Measurements from ENCODE around the gene TRAPPC13. TPM values are rescaled to one million over a fixed set of nuclear protein-coding genes. Genes with fewer than 3 reads are reported as not detected.

The TRAPPC13 gene
- total and polyA plus RNA-seq, 2 of the 4 experiments (the other 2 are of a cell fraction): 10.1 to 17.2 TPM

- TF ChIP-seq CTCF (conservative IDR thresholded peaks at IDR 0.05; ENCODE audit: low read depth, low read length) (peak; percentile 39), RFX5 (IDR thresholded peaks at IDR 0.05; ENCODE audit: low read depth, low read length) (no peak), MAFK (IDR thresholded peaks at IDR 0.05; ENCODE audit: low read depth, low read length) (no peak), MAZ (IDR thresholded peaks at IDR 0.05; ENCODE audit: borderline replicate concordance, low read depth, low read length) (no peak), RAD21 (IDR thresholded peaks at IDR 0.05; ENCODE audit: low read length) (0 out of 2 replicates have a peak, but pooled peaks have one; percentile 5)
- H4K20me1 ChIP-seq (ENCODE audit: insufficient read depth, low read length): no peaks in the 10 kb centered on the region
- CTCF ChIA-PET: interaction anchor here (0.7 to 2.1 kb wide), 3 partner anchors 9 to 292 kb away, joined by 3 to 8 read pairs (median 3); no protein-coding TSS in a partner anchor
- no peaks in the 10 kb centered on the region for H3K79me1 ChIP-seq (ENCODE audit: low read depth in 1 of 2, low read length in 2 of 2)
- no peak overlapping the region for H3K23ac ChIP-seq (ENCODE audit: low read depth, low read length)
- H3K4ac ChIP-seq (ENCODE audit: low read depth, low read length): no peak overlapping the region
- no peak overlapping the region for H4K8ac ChIP-seq (ENCODE audit: low read depth in 2 of 2, low read length in 2 of 2)
- no peaks in the 10 kb centered on the region for H3K9me3 ChIP-seq (ENCODE audit: control insufficient read depth, insufficient read depth, low read length)
- no peak overlapping the region for H2BK20ac ChIP-seq (ENCODE audit: low read depth, low read length)
- peak; percentile 18 for DNase-seq
- no peak overlapping the region for H4K91ac ChIP-seq (ENCODE audit: insufficient read depth, low read depth, low read length)
- H3K27ac ChIP-seq (ENCODE audit: insufficient read depth, low read length): no peak overlapping the region
- ATAC-seq (ENCODE audit: low read depth): peak; percentile 56; the same call in 1 of the 2 replicates
- no peaks in the 10 kb centered on the region for H3K27me3 ChIP-seq (ENCODE audit: control insufficient read depth, insufficient read depth, low read length)
- dilution Hi-C loops (cut with HindIII; ENCODE audit: low sequenced_read_pairs, unreplicated experiment): no loop called here
- H3K4me3 ChIP-seq (ENCODE audit: insufficient read depth, low read depth, low read length): no peak overlapping the region
- H2BK120ac ChIP-seq (ENCODE audit: low read depth, low read length): no peak overlapping the region
- no peak overlapping the region for H3K14ac ChIP-seq (replicated peaks; ENCODE audit: low read depth, low read length)
- in situ Hi-C loops (cut with MboI; ENCODE audit: low sequenced_read_pairs): no loop called here
- H3K4me2 ChIP-seq (ENCODE audit: low read depth, low read length): no peak overlapping the region
- H2AK9ac ChIP-seq (replicated peaks; ENCODE audit: low read depth, low read length, poor library complexity): no peak overlapping the region
- no peak overlapping the region for H3K9ac ChIP-seq (ENCODE audit: low read depth, low read length)
- H4K5ac ChIP-seq (ENCODE audit: low read depth, low read length): no peak overlapping the region
- no peak overlapping the region for H2BK5ac ChIP-seq (ENCODE audit: low read depth, low read length, poor library complexity, severe bottlenecking)
- no peak overlapping the region for H3K56ac ChIP-seq (ENCODE audit: extremely low read depth, insufficient read depth, low read length)
- intact Hi-C loops (cut with micrococcal nuclease): no loop called here
- H3K18ac ChIP-seq (ENCODE audit: low read depth, low read length): no peak overlapping the region
- no peak overlapping the region for H2BK15ac ChIP-seq (ENCODE audit: low read depth, low read length)
- H3K36me3 ChIP-seq (ENCODE audit: control insufficient read depth, insufficient read depth, low read length): peaks cover 10% of the 10 kb centered on the region
- H3K4me1 ChIP-seq (ENCODE audit: control insufficient read depth, insufficient read depth, low read length): no peaks in the 10 kb centered on the region
- POLR2A ChIA-PET (ENCODE audit: unreplicated experiment): no interaction called here
- no peaks in the 10 kb centered on the region; the same call in 1 of the 2 replicates for H3K9me1 ChIP-seq (ENCODE audit: insufficient read depth, low read length)
- no peak overlapping the region for H2AFZ ChIP-seq (replicated peaks; ENCODE audit: low read length, poor library complexity)
- H2AK5ac ChIP-seq (ENCODE audit: low read depth, low read length): no peak overlapping the region
- no CpG with 5 or more reads among the region's 1 CpG for WGBS, 2 experiments (ENCODE audit: extremely low coverage in 2 of 2, insufficient read length in 1 of 2)
- no TSS peak for BruUV-seq (replicated peaks)
Measured at GRCh38 chr5:65663804-65664521, 39.1 kb downstream of the TRAPPC13 start.
